ENCODE measurements around the gene MED20. TPM values are rescaled to one million over a fixed set of nuclear protein-coding genes. Genes with fewer than 3 reads are reported as not detected.

Gene MED20
- total and polyA plus RNA-seq, 11 donors: 9.3 to 25.5 (median 16.9) TPM

GRCh38 chr6:41932378-41932777, 11.4 kb upstream of the MED20 start:
- Histone ChIP-seq H3K27ac (no peak overlapping the region), H3K4me1 (peaks cover 3 to 32% (median 15%) of the 10 kb centered on the region in 12 donors), H3K9me3 (no peaks in the 10 kb centered on the region), H3K4me3 (no peak overlapping the region), H3K27me3 (no peaks in the 10 kb centered on the region), H3K36me3 (peaks cover 0 to 100% (median 92%) of the 10 kb centered on the region in 9 donors)
- ATAC-seq (no peak), DNase-seq (no peak)
- no peak for TF ChIP-seq POLR2A (IDR thresholded peaks at IDR 0.05)
- TF ChIP-seq CTCF (IDR thresholded peaks at IDR 0.05): no peak
- intact Hi-C loops (cut with DNase I): loop anchor here in 1 of 10 donors (10.0 kb wide), 1 partner anchor 88 kb away; no protein-coding TSS in a partner anchor
- WGBS, 4 donors: 80 to 88% (median 86%) methylated on average over 7 to 15 of the region's 15 CpGs

GRCh38 chr6:41931792-41932191, 10.9 kb upstream of the MED20 start:
- intact Hi-C loops (cut with DNase I): loop anchor here in 1 of 10 donors (10.0 kb wide), 1 partner anchor 87 kb away; no protein-coding TSS in a partner anchor

GRCh38 chr6:41929924-41930323, 9.0 kb upstream of the MED20 start:
- no peak for DNase-seq
- WGBS, 4 donors: 90 to 91% (median 90%) methylated on average over 5 to 6 of the region's 6 CpGs

More at GRCh38 chr6:41931792-41932191, 10.9 kb upstream of the MED20 start:
- Histone ChIP-seq H3K4me3 (no peak overlapping the region), H3K27me3 (no peaks in the 10 kb centered on the region), H3K9me3 (no peaks in the 10 kb centered on the region), H3K27ac (no peak overlapping the region), H3K36me3 (peaks cover 0 to 100% (median 95%) of the 10 kb centered on the region in 9 donors), H3K4me1 (peaks cover under 1 to 26% (median 9%) of the 10 kb centered on the region in 12 donors)
- no peak for DNase-seq
- TF ChIP-seq CTCF (IDR thresholded peaks at IDR 0.05): no peak
- no peak for TF ChIP-seq POLR2A (IDR thresholded peaks at IDR 0.05)
- ATAC-seq: no peak
- WGBS, 4 donors: 59 to 71% (median 64%) methylated on average over 2 of the region's 2 CpGs

More at GRCh38 chr6:41929924-41930323, 9.0 kb upstream of the MED20 start:
- ATAC-seq: peak in 1 of 4 donors; percentile 27
- H3K27me3 ChIP-seq: no peaks in the 10 kb centered on the region
- H3K4me3 ChIP-seq: no peak overlapping the region
- H3K4me1 ChIP-seq: peaks cover 0 to 7% (median 0%) of the 10 kb centered on the region in 12 donors
- peaks cover 0 to 91% (median 82%) of the 10 kb centered on the region in 9 donors for H3K36me3 ChIP-seq
- TF ChIP-seq POLR2A (IDR thresholded peaks at IDR 0.05) (no peak), CTCF (IDR thresholded peaks at IDR 0.05) (no peak)
- intact Hi-C loops (cut with DNase I): loop anchor here in 3 of 10 donors (10.0 kb wide), 2 partner anchors 85 to 285 kb away; partner anchors contain the start of gene MRPS10 (in 2 of the 3)
- H3K27ac ChIP-seq: no peak overlapping the region
- H3K9me3 ChIP-seq: no peaks in the 10 kb centered on the region

Measured in heart left ventricle (tissue), 16 donors.